ENCODE results near the gene VPS51. TPM values are rescaled to one million over a fixed set of nuclear protein-coding genes. Genes with fewer than 3 reads are reported as not detected.

VPS51 gene
- total and polyA plus RNA-seq, 9 of the 15 experiments (the other 6 are each of a cell fraction or from before 2014, with no cell fraction given) = 1.8 to 143 (median 46.8) TPM

- TF ChIP-seq MYC (IDR thresholded peaks at IDR 0.05; ENCODE audit: low read depth, low read length) = peak; percentile 39; the same call in 1 of the 2 replicates
- no peak for TF ChIP-seq MYC (CRISPR knock-in tag; IDR thresholded peaks at IDR 0.05; ENCODE audit: borderline replicate concordance, low read depth)
- no peak for TF ChIP-seq RBM39 (optimal IDR thresholded peaks at IDR 0.05; ENCODE audit: low read depth, low read length)
- peak; percentile 91; the same call in 1 of the 2 replicates for TF ChIP-seq ZBTB49 (CRISPR knock-in tag; IDR thresholded peaks at IDR 0.05; ENCODE audit: borderline replicate concordance)
- no peak for TF ChIP-seq ZNF324 (CRISPR knock-in tag; IDR thresholded peaks at IDR 0.05)
- TF ChIP-seq MEF2D (tag; conservative IDR thresholded peaks at IDR 0.05; ENCODE audit: low read depth) = no peak
- TF ChIP-seq, protein P1, sequence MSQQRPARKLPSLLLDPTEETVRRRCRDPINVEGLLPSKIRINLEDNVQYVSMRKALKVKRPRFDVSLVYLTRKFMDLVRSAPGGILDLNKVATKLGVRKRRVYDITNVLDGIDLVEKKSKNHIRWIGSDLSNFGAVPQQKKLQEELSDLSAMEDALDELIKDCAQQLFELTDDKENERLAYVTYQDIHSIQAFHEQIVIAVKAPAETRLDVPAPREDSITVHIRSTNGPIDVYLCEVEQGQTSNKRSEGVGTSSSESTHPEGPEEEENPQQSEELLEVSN (IDR thresholded peaks at IDR 0.05; ENCODE audit: borderline replicate concordance in 1 of 2, extremely low read depth in 1 of 2, insufficient read depth in 1 of 2, insufficient read length in 1 of 2, low read depth in 1 of 2, low read length in 1 of 2, poor library complexity in 1 of 2, severe bottlenecking in 1 of 2) = peak; percentile 43 to 90
- no peak for TF ChIP-seq NFATC3 (IDR thresholded peaks at IDR 0.05)
- no peak for TF ChIP-seq ELF4 (CRISPR knock-in tag; IDR thresholded peaks at IDR 0.05)
- no peak for TF ChIP-seq DACH1 (IDR thresholded peaks at IDR 0.05; ENCODE audit: partially characterized antibody)
- no peak for TF ChIP-seq ZNF717 (CRISPR knock-in tag; IDR thresholded peaks at IDR 0.05)
- no peak for TF ChIP-seq GABPA (tag; conservative IDR thresholded peaks at IDR 0.05; ENCODE audit: low read depth)
- TF ChIP-seq CTCF (IDR thresholded peaks at IDR 0.05 in 2 of 3, conservative IDR thresholded peaks at IDR 0.05 in 1 of 3; ENCODE audit: insufficient read depth in 2 of 3, low read depth in 1 of 3, low read length in 3 of 3) = no peak
- peak; percentile 73; the same call in 1 of the 2 replicates for TF ChIP-seq HNRNPL (IDR thresholded peaks at IDR 0.05; ENCODE audit: low read depth, low read length)
- TF ChIP-seq ZBTB11 (CRISPR knock-in tag; IDR thresholded peaks at IDR 0.05) = no peak
- TF ChIP-seq CHD1 (IDR thresholded peaks at IDR 0.05; ENCODE audit: low read length) = no peak
- no peak for TF ChIP-seq DLX4 (CRISPR knock-in tag; IDR thresholded peaks at IDR 0.05)
These were observed 20.6 kb downstream of the VPS51 start (continued) for GRCh38 chr11:65116370-65117205.

All from K562 (cell line).